GM18858 (cell line): ENCODE data around the gene ESAM.

Source experiments
- ATAC-seq: cut with Tn5 transposase; IDR thresholded peaks from one replicate; pipeline ENCODE4 v1.9.1; 2021; ENCODE audit not compliant: unreplicated experiment

ESAM gene

DNA sequence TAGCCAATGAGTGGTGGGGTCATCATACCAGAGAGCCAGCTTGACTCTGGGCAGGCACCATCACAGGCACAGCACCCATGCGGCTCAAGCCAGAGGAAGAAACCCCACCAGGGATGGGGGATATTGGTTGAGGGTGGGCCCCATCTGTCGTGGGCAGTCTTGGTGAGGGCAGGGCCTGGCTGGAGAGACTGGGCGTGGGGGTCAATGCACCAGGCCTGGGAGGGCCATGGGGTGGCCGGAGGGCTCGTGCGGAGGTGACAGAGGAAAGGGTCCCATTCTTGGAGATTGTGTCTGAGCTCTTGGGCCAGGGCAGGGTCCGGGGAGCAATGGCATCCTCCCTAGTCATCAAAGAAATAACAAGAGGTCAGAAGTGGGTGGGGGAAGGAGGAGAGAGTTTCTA is 8.5 kb downstream of the ESAM start:
- no peak for ATAC-seq

GRCh38 chr11:124753205-124753604 is 8.9 kb downstream of the ESAM start:
- ATAC-seq, result no peak

- no peak for ATAC-seq
Observed at GRCh38 chr11:124752471-124753102, 9.5 kb downstream of the ESAM start.

- no peak for ATAC-seq
Observed at GRCh38 chr11:124751741-124752470, 10.2 kb downstream of the ESAM start, which contains the start of gene VSIG2. Gene VSIG2 (minus strand): TSS chr11:124752255. CDS start chr11:124752137, 118 bp downstream.

DNA sequence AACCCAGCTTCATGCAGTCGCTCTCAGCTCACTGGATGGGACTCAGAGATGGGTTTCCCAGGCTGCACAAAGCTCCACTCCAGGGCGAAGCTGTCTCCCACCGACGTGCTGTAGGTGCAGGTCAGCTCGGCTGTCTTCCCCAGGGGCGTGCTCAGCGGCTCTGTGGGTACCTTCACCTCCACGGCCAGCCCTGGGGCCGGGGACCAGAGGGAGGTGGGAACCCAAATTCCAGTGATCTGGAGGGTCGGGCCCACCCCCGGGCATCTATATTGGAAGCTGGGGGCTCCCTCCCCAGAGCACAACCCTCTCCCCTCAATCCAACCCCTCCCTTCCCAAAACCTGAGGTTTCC is 10.7 kb downstream of the ESAM start:
- ATAC-seq, result no peak

DNA sequence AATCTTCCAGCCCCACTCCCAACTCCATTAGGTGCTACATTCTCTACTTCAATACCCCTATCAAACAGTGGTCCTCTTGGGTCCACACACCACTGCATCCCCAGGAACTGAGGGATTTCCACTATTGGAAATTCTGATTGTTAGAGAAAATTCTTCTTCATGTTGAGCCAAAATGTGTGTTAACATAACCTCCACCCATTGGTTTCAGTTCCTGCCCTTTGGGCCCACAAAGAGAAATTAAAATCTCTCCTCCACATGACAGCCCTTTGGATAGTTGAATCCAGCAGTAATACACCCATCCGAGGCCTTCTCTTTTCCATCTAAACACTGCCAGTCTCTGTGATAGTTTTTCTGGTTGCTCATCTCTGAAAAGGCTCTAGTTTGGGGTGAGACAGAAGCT is 12.2 kb downstream of the ESAM start:
- no peak for ATAC-seq

- ATAC-seq, result no peak
Observed at GRCh38 chr11:124748481-124749343, 13.4 kb downstream of the ESAM start.

DNA sequence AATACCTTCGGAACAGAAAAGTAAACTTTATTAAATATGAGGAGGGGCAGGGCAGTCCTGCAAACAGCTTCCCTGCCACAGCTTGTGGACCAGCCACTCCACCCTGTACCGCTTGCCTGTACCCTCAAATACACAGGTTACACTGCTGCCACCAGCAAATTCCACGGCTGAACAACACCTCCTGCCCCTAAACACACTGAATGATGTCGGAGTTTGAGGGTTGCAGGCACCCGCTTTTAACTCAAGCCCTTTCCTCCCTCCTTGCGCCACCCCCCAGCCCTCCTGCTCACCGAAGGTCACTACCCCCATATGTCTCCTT is 14.0 kb downstream of the ESAM start:
- ATAC-seq, result no peak

DNA sequence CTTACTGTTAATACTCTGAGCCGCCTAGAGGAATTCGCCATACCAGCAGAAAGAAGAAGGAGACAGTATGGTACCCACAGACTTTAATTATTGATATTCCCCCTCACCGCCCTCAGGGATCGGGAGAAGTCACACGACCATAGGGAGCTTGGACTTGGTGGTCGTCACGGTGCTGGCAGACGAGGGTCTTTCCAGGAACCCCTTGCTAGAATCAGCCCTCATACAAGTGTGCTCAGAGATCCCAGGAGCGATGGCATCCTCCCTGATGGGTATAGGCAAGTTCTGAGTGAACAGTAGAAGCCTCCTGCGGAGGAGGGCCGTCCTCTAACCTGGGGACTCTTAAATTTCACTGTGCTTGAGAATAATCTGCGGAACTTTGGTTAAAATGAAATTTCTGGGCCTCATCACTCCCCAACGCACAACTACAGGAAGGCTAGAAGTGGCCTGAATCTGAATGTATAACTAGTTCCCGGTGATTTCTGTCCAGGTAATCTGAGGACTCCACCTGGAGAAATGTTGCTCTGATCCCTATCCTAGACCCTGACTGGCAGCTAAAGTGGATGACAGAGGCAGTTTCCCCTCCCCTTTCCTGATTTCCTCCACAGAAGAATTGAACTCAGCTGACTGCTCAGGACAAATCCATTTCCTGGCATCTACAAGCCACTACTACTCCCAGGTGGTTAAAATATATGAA is 14.5 kb downstream of the ESAM start:
- no peak for ATAC-seq

GRCh38 chr11:124746621-124747243 is 15.4 kb downstream of the ESAM start:
- ATAC-seq, result peak; percentile 82

DNA sequence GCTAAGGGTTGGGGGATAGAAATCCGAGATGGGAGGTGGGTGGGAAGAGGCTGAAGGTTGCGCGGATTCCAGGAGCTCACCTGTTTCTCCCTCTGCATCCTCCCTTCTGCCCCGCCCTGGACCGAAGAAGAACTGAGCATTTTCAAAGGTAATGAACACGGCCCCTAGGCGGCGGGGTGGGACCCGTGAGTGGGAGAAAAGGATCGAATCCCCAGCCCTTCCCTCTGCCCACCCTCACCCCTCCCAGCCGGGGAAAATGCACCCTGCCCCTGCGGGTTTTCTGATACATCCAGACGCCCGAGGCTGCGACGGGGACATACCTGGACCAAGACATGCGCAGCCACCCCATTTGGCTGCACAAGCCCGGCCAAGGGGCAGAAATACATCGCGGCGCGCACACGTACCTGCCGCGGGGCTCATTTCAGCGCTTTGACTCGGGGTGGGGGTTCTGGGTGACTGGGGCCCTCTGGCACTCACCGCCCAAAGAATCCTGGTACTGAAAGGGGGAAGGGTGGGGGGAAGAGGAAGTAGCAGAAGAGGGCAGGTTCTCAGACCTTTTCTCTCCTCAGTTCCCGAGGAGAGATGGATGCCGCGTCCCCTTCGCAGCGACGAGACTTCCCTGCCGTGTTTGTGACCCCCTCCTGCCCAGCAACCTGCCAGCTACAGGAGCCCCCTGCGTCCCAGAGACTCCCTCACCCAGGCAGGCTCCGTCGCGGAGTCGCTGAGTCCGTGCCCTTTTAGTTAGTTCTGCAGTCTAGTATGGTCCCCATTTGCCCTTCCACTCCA is 16.1 kb downstream of the ESAM start:
- no peak for ATAC-seq

GRCh38 chr11:124745270-124745834 is 16.7 kb downstream of the ESAM start:
- no peak for ATAC-seq

- no peak for ATAC-seq
Observed at GRCh38 chr11:124743050-124743449, 19.0 kb downstream of the ESAM start.

DNA sequence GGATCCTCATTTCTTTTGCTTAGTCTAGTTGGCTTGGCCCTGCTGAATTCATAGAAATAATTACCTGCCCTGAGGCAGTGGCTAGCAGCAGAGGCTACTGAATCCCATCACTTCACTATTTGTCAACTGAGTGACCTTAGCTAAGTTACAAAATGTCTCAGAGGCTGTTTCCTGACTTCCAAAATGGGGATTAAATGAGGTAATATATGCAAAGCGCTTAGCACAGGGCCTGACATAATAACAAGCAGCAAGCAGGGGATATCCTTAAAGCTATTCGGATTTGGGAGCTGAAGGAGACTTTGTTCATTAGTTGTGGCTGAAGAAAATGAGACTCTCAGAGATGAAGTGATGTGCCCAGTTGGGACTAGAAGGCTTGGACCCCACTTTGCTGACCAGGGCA is 19.5 kb downstream of the ESAM start:
- no peak for ATAC-seq

GRCh38 chr11:124740277-124740882 is 21.7 kb downstream of the ESAM start:
- ATAC-seq, result no peak

GRCh38 chr11:124739479-124740276 is 22.4 kb downstream of the ESAM start, which contains the start of gene NRGN:
Gene NRGN (plus strand): TSS chr11:124739942. CDS start chr11:124740085, 143 bp downstream.
- ATAC-seq, result peak; percentile 93

GRCh38 chr11:124738713-124739478 is 23.2 kb downstream of the ESAM start:
- ATAC-seq, result no peak
